Measurements from ENCODE around the gene TSHZ2.

- TF ChIP-seq EZH2 (IDR thresholded peaks at IDR 0.05; ENCODE audit: borderline replicate concordance, low read length) (no peak), CTCF (IDR thresholded peaks at IDR 0.05; ENCODE audit: low read length) (no peak)
These were observed 530.7 kb downstream of the TSHZ2 start for GRCh38 chr20:53502820-53503219.

Measured in OCI-LY1 (cell line).